Suppressor macrophage treated with lipopolysaccharide for 1 hour (primary cell): Measurements from ENCODE around the gene WSB1.
"Not testable (repeated sequence)": the region's sequence is repeated elsewhere in the genome, so short reads cannot be mapped to it uniquely, and the experiment has no call there.

Experiments used
- DNase-seq, 3 donors: peaks; one replicate each; pipeline ENCODE4 v3.0.0-alpha.2; 2020 to 2022

The WSB1 gene

DNA sequence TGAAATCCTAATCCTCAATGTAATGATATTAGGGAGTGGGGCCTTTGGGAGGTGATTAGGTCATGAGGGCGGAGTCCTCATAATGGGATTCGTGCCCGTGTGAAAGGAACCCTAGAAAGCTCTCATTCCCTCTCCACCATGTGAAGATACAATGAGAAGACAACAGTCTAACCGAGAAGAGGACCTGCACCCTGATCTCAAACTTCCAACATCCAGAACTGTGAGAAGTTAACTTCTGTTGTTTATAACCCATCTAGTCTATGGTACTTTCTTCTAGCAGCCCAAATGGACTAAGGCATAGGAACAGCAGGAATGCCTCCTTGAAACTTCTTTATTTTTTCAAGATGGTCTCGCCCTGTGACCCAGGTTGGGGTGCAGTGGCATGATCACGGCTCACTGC lies 24.7 kb downstream of the WSB1 start:
- DNase-seq, result no peak

DNA sequence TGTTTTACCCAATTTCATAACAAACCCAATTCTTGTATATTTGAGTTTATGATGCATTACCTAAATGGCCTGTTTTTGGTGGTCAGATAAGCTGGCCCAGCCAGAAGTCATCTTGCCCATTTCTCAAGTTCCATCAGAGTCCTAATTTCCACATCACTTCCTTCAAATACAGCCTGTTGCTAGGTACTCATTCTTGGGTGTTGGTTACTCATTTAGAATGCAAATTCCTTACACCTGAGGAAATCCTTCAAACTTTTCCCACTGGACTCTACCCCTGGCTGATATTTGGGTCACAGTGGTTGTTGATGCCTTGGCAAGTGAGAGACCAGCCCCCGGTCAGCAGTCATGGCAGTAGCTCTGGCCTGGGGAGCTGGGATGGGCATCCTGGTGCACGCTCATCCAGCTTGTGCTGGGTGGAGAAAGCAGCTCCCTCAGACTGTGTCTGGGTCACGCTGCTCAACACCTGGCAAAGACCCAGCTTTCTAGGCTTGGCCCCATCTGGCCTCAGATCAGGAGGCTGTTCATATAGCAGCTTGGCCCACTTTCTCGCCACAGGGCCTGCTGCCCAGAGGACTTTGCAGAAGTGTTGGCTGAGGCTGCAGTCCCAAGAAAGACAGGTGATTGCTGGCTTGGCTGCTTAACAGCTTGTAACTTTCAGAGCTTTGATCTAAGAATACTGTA lies 25.8 kb downstream of the WSB1 start:
- DNase-seq, result no peak

DNA sequence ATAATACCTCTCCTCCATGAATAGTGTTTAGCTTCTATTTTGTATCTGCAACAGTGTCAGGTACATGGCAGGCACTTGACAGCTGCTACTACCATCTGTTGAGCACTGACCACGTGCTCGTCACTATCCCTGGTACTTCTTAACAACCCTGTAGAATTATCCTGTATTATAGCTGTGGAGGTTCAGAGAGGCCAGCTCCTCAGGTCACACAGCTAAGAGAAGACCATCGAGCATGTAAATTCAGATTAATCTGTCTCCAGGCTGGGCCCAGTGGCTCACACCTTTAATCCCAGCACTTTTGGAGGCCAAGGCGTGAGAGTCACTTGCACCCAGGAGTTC lies 26.3 kb downstream of the WSB1 start:
- DNase-seq, result no peak

DNA sequence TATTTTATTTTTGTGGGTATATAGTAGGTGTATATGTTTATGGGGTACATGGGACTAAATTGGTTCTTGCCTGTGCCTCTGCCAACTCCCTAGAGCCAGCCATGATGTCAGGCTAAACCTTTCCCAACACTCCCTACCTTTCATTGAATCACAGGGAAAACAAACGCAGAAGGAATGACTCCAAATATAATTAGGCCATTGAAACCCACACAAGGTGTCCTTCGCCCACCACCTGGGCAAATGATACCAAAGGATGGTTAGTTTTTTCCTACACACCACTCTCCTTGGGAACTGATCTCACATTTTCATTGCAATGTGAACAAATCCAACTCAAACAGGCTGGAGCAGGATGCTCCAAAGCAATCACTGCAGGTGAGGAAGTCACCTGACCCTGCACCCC lies 27.5 kb downstream of the WSB1 start:
- no peak for DNase-seq

DNA sequence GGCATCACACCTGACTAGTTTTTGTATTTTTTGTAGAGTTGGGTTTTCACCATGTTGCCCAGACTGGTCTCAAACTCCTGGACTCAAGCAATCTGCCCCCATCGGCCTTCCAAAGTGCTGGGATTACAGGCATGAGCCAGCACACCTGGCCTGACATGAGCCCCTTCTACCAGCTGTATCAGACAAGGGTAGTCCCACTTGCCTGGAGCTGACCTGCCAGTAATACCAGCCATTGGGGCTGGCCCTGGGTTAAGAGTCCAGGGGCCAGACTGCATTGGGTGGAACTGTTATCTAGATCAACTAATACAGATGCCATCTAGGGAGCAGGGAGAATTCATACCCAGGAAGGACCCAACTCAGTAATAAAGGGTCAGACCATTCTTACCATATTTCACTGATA lies 28.1 kb downstream of the WSB1 start:
- DNase-seq, result no peak

DNA sequence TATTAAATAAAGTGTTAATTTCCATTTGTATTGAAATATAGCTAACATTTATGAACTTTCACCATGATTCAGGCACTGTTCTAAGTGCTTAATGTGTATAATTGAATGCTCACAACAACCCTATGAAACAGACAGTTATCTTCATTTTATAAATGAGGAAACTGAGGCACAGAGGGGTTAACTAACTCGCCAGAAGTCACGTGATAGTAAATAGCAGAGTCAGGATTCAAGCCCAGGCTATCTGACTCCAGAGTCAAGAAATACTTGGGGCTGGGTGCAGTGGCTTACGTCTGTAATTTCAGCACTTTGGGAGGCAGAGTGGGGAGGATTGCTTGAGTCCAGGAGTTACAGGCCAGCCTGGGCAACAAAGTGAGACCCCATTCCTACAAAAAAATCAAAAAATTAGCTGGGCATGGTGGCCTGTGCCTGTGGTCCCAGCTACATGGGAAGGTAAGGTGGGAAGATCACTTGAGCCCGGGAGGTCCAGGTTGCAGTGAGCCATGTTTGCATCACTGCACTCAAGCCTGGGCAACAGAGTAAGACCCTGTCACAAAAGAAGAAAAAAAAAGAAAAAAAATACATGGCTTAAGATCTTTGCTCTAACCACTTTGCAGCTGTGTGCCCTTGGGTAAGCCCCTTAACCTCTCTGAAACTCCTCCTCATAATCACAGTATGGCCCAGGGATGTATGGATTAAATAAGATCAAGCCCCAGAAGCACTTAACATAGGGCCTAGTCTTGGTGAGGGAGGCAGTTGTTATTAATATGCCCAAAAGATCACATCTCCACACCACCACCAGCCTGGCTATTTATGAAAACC lies 29.0 kb downstream of the WSB1 start:
- no peak for DNase-seq

DNA sequence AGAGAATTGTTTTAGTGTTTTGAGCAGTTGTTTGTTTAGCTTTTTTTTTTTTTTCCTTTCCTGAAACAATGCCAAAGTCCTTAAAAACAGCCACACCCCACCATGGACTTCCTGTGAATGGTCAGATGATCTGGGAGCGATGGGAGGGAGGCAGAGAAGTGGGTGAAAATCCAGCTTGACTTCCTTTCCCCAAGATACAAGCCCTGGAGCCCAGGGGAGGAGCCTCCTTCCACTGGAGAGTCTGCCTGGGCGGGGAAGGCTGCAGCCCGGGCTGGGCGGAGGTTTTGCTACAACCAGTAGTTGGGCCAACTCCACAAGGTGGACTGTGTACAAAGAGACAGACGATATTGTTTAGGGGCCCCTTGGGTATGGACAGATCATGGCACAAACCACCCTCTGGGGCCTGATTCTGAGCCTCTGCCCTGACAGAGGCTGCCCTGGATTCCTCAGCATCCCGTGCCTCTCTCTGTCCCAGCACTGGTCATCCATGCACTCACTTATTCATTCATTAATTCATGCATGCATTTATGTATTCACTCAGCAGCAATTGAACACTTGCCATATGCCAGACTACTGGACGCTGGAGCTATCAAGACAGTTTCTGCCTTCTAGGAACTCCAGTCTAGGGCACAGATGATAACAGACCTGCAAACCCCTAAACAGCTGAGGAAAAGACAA lies 29.8 kb downstream of the WSB1 start:
- peak in 1 of 3 donors; percentile 47 for DNase-seq

DNA sequence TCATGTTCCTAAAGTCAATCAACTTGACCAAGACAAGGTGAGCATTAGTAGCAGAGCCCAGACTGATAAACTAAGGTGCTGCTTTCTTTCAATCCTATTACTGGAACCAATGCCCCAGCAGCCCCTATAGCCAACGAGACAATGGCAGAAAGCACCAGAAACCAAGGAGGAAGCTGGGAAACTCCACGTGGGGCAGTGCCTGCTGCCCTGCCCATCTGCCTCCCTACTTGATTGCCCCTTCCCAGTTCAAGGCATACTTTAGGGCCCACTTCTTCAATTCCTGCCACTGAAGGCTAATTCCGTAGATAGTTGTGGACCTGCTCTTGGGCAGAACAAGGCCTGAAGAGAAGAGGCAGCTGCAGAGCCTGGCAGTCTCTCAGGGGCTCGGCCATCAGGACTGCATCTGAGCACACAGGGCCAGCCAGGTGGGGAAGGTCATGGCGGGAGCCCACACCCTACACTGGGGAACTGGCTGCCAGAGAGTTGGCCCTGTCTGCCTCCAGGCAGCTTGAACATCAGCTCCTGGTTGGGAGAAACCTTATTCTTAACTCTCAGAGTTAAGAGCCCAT lies 30.9 kb downstream of the WSB1 start:
- DNase-seq, result peak; percentile 32 to 42 (median 35)

DNA sequence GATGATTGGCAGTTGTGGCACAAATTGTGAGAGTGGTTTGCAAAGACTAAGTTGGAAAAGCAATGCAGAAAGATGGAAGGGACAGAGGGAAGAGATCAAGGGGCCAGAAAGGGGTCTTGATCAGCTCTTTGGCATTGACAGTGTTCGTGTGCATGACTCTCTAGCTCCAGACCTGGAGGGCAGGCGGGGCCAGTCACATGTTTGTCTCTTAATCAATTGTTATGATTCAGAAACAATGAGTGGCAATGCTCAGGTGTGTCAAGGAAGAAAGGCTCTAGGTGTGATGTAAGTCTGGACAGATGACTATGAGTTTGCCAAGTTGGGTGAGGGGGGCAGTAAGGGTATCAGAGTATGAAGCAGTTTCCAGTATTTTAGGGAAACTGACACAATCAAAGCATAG lies 32.1 kb downstream of the WSB1 start:
- DNase-seq, result no peak

DNA sequence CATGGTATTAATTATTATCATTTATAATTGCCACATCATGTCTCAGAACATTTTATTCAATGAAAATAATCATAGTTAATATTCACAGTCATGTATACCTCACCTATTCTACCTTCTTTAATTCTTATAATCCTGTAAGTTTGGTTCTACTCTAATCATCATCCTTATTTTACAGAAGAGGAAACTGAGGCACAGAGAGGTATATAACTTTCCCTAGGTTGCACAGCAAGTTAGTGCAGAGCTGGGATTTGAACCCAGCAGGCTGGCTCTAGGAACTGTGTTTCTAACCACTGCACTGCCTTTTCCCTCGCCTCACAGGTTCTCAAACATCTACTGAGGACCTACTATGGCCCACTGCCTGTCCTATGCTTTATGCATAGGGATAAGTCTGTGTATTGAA lies 32.7 kb downstream of the WSB1 start:
- DNase-seq, result no peak

DNA sequence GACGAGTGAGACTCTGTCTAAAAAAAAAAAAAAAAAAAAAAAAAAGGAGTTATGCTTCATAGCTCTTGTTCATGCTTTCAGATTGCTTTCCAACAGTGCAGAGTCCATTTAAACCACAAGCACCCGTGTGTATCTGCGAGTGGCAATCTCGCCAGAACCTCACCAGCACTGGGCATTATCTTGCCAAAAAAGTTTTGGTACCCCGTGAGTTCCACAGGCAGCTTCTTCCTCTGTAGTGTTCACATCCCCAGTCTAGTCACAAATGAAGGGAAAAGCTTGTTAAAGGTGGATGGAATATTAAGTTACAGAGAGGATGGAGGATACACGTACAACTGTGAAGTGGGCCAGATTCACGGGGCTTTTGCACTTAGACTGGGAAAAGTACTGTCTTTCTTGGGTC lies 33.5 kb downstream of the WSB1 start:
- DNase-seq, result no peak

DNA sequence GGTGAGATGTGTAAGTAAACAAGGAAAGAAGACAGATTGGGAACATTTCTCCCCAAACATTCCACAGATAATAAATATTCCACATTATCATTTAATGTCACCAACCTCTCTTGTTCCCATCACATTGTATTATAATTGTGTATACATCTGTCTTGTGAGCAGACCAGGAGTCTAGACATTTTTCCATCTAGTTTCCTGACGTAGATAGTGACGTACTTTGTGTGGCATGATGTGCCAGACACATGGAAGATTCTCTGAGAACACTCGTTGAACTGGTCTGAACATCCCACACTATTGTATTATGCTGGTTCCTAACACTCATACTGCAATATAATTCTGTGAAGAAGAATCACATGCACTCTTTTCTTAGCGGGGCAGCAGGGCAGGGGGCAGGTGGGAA lies 34.0 kb downstream of the WSB1 start:
- no peak for DNase-seq

DNA sequence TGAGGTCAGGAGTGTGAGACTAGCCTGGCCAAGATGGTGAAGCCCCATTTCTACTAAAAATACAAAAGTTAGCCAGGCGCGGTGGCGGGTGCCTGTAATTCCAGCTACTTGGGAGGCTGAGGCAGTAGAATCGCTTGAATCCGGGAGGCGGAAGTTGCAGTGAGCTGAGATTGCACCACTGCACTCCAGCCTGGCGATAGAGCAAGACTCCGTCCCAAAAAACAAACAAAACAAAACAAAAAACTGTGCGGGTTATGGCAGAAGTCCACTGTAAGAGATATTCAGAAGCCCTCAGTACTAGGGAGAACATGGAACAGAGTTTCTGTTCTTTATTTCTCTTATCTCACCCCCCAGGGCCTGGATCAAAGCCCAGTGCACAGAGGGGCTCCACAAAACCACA lies 34.8 kb downstream of the WSB1 start:
- not testable (repeated sequence) for DNase-seq

DNA sequence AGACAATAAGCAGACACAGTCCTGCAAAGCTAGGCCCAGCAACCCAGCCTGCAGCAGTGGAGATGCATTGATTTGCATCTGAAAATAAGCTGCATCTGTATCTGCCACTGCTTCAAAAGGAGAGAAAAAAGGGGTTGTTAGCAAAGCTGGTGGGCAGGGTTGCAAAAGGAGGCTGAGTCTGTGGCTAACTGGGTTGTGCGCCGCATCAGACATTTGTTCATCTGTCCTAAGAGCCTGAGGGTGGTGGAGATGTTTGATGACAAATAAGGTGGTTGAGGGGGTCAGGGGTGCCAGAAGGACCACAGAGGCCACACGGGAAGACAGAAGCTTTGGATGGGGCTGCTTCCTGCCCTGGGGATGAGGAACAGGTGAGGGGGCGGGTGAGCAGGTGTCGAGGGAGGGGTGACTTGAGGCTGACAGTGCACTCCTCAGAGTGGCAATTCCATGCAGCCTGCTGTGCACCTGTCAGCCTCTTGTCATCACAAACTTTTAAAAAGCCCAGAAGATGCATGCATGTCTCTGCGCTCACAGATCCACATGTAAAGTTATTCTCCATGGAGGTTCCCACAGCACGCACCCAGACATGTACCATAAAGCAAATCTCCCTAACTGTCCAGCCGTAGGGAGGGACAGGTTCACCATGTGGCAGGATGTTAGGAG lies 35.4 kb downstream of the WSB1 start:
- DNase-seq, result no peak

DNA sequence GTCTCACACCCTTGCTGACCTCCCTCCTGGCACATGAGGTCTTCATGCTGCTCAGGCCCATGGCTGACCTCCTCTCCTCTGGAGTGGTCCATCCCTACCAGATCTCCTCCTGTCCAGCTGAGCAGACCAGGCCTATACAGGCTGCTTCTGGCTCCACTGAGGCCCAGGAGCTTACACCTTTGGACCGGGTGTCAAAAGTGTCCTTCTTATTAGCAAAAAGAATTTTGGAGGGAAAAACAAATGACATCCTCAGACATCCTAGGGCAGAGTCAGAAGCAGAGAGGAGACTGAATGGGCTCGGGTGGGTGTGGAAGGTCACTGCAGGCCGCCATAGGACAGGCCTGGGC lies 38.1 kb downstream of the WSB1 start:
- no peak for DNase-seq

DNA sequence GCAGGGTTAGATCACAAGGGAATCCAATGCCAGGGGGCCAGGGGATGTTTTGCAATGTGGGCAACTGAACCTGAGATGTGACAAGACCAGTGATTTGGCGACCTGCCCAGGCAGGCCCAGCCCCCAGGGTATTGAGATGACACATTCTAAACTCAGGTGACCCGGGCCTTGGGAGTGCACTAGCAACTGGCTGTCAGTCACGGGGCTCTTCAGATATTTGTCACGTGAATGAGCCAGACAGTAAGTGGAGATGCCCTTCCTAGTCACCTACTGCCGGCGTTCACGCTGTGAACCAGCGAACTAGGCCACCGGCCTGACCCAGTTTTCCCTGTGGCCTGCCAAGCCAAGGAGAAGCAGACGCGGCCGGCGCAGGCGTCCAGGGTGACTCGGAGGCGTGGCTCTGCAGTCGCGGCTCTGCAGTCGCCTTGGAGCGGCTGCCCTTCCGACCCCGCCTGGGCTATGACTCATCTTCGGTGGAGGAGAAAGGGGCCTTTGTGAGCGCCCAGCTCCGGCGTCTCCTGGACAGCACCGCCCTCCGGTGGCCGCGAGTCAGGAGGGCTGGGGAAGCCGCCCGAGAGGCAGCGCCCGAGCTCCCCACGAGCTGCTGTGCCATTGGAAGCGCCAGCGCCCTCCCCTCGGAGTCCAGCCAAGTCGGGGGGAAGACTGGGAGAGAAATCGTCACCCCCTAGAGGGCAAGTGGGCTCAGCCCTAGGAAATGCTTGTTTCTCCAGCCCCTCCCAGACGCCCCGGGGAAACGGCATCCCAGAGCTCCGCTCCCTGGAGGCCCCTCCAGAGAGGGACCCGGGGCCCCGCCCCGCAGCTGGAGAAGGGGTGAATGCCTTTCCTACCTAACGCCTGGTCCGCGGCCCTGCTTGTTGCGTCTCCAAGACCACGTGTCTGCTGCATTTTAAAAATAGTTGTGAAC lies 38.8 kb downstream of the WSB1 start:
- DNase-seq, result peak; percentile 98

DNA sequence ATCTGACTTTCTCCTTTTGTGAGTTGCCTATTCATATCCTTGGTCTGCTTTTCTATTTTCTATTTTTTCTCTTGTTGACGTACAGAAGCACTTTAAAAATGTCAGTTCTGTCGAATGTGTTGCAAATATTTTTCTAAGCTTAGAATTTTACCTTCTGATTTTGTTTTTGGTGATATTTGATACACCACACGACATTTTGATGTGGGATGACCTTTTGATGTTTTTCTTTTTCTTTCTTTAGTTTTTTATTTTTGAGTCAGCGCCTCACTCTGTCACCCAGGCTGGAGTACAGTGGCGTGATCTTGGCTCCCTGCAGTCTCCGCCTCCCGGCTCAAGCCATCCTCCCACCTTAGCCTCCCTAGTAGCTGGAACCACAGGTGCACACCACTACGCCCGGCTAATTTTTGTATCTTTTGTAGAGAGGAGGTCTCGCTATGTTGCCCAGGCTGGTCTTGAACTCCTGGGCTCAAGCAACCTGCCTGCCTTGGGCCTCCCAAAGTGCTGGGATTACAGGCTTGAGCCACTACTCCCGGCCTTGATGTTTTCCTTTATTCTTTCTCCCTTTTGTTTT lies 39.6 kb downstream of the WSB1 start:
- no peak for DNase-seq

DNA sequence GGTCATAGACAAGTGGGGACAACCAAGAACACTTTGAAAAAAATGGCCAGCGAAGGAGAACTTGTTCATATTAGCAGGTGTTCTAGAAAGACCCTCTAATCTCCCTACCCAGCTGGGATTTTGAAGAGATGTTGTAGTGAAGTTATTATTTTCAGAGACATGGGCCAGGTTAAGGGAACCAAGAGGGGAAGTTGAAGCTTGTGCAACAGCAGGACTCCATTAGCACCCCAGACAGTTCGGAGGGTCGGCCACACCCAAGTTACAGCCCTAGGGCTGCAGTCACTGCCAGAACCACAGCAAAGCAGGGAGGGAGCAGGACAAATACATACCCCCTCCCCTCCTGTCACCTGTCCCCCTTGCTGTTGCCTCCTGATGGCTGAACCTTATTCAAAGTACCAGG lies 42.3 kb downstream of the WSB1 start:
- DNase-seq, result peak; percentile 32 to 51 (median 34)

DNA sequence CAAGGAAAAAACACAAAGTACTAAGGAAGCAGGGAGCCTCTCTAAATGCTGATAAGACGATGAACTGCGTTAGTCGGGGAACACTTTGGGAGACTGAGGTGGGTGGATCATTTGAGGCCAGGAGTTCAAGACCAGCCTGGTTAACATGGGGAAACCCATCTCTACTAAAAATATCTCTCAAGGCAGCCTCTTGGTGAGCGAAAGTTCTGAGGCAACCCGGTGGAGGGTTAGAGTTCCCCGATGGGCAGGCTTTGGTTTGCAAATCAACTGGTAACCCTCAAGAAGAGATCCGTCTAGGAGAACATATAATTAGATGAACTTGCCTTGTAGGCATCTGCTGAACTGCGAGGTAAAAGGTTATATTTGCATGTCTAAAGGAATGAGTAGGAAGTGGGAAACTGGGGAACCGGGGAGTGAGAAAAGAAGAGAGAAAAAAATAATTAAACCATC lies 44.6 kb downstream of the WSB1 start:
- no peak for DNase-seq

DNA sequence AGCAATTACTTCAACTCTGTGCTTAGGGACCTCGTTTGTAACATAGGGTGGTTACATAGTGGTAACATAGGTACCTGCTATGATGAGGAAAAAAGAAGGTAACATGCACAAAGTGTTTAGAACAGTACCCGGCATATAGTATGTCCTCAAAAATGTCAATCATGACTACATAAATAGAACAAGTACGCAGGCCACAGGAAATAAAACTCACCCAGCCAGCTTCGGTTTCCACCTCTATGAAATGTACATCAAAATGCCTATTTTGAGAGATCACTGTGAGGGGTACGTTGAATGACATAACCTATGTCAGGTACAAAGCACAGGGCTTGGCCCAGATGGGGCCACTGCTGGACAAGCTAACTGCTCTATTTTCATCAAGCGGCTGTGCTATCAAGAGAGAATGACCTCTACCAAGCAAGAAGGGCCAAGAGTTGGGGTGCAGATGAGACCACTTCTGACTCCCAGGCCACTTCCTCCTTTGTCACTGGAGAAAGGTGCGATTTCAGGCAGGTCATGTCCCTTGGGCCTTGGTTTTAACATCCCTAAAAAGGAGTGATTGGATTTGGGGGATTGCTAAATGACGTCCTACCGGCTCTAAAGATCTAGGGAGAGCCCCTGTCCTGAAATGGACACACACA lies 45.4 kb downstream of the WSB1 start:
- no peak for DNase-seq

DNA sequence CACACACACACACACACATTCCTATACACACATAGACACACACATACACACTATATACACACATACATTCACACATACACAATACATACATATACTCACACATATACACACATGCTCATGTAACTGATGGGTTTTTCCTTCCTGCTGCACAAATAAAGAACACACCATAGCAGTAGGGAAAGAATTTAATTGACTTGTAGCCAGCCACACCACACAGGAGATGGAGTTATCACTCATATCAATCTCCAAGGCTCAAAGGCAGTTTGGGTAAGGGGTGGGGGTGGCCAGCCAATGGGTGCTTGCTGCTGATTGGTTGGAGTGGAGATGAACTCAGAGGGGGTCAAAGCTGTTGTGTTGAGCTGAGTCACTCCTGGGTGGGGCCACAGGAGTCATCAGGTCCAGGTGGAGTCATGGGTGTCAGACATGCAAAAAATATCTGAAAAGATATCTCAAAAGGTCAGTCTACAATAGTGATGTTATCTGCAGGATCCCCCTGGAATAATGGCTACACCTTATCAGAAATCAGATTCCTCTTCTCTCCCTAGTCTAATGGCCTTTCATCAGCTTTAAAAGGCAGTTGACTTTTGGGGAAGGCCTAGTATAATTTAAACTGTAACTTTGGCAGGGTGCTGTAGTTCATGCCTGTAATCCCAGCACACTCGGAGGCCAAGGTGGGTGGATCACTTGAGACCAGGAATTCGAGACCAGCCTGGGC lies 46.1 kb downstream of the WSB1 start:
- no peak for DNase-seq
